CD8-positive, alpha-beta memory T cell (primary cell): ENCODE data around the gene BOC. TPM values are rescaled to one million over a fixed set of nuclear protein-coding genes. Genes with fewer than 3 reads are reported as not detected.

Source experiments
- CTCF ChIA-PET: fragments of 350-600 bp; sonication (Branson Sonifier 250); formaldehyde crosslinking; loops from one replicate; lab custom pipeline; 2021; ENCODE audit warnings: antibody characterized with exemption; lab: Charles Lee
- POLR2A ChIA-PET: fragments of 350-600 bp; sonication (Branson Sonifier 250); formaldehyde crosslinking; loops from one replicate; lab custom pipeline; 2021; ENCODE audit warnings: antibody characterized with exemption; lab: Charles Lee
- DNase-seq, 5 donors: peaks; one replicate each; pipeline versions ENCODE4 v3.0.0 to v3.0.0-alpha.2; 2020 to 2022; ENCODE audit warnings: mixed read lengths in 1 of 5
- H3K27ac ChIP-seq: one replicate; pipeline ENCODE4 v1.7.0; 2013; ENCODE audit warnings: low read depth, mild to moderate bottlenecking, low read length, moderate library complexity
- H3K27me3 ChIP-seq: 2 replicates; pipeline ENCODE4 v1.7.0; 2013; ENCODE audit warnings: low read length, mild to moderate bottlenecking; ENCODE audit not compliant: insufficient read depth, poor library complexity, severe bottlenecking
- H3K36me3 ChIP-seq: 2 replicates; pipeline ENCODE4 v1.7.0; 2013; ENCODE audit warnings: mild to moderate bottlenecking, low read length, moderate library complexity; ENCODE audit not compliant: insufficient read depth
- H3K4me1 ChIP-seq: 2 replicates; pipeline ENCODE4 v1.7.0; 2013; ENCODE audit warnings: mild to moderate bottlenecking, low read length, moderate library complexity; ENCODE audit not compliant: insufficient read depth
- H3K4me3 ChIP-seq: 2 replicates; pipeline ENCODE4 v1.7.0; 2013; ENCODE audit warnings: mild to moderate bottlenecking, low read length
- H3K9me3 ChIP-seq: 2 replicates; pipeline ENCODE4 v1.7.0; 2013; ENCODE audit warnings: mild to moderate bottlenecking, low read length
- H3K27ac Mint-ChIP-seq, 8 donors: one replicate each; pipeline ENCODE4 v1.8.0; 2020 to 2021; ENCODE audit warnings: mixed read lengths in 8 of 8, mild to moderate bottlenecking in 6 of 8, inconsistent platforms in 3 of 8, moderate library complexity in 3 of 8
- H3K27me3 Mint-ChIP-seq, 2 donors: one replicate each; pipeline ENCODE4 v1.8.0; 2020 to 2021; ENCODE audit warnings: mixed read lengths in 2 of 2, mild to moderate bottlenecking in 1 of 2, moderate library complexity in 1 of 2
- H3K36me3 Mint-ChIP-seq, 3 donors: one replicate each; pipeline ENCODE4 v1.8.0; 2020 to 2021; ENCODE audit warnings: mixed read lengths in 3 of 3, inconsistent platforms in 1 of 3, mild to moderate bottlenecking in 1 of 3
- H3K4me1 Mint-ChIP-seq, 3 donors: one replicate each; pipeline ENCODE4 v1.8.0; 2020 to 2021; ENCODE audit warnings: mixed read lengths in 3 of 3, inconsistent platforms in 1 of 3, mild to moderate bottlenecking in 1 of 3
- H3K4me3 Mint-ChIP-seq, 7 donors: one replicate each; pipeline ENCODE4 v1.8.0; 2020 to 2021; ENCODE audit warnings: mixed read lengths in 7 of 7, mild to moderate bottlenecking in 6 of 7, moderate library complexity in 4 of 7, inconsistent platforms in 2 of 7
- H3K9me3 Mint-ChIP-seq, 5 donors: one replicate each; pipeline ENCODE4 v1.8.0; 2020 to 2022; ENCODE audit warnings: mixed read lengths in 5 of 5, mild to moderate bottlenecking in 3 of 5, moderate library complexity in 2 of 5, inconsistent platforms in 1 of 5
- polyA plus RNA-seq: library from polyadenylated mRNA; unstranded; fragments of 300-500 nt; fragmentation: Illumina TruSeq; gene quantifications from one replicate; pipeline ENCODE4 v1.2.3, GENCODE V29; 2021
- total RNA-seq, 2 experiments: library from RNA; stranded (reverse); gene quantifications; one replicate each; pipeline ENCODE4 v1.2.3, GENCODE V29; 2021

Gene BOC
- total and polyA plus RNA-seq, 3 experiments from 2014 or later = not detected

DNA sequence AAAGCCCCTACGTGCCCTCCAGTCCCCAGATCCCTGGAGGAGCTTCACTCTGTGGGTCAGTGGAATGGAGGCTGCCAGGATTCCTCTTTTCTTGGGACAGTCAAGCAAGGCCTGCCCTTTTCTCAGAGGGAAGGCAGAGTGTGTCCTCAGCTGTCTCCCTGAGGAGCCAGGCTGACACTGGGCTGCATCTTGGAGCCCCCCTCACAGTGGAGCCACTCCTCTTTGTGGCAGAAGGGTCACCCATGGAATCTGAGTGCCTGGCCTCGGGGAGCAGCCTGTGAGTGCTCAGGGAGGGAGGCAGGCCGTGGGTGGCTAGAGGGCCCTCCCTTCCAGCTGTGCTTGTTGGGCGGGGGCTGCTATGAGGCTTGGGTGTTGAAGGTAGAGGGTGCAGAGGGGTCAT is 41.2 kb downstream of the BOC start:
- Histone ChIP-seq H3K27ac (no peak overlapping the region), H3K27me3 (no peaks in the 10 kb centered on the region), H3K4me1 (no peaks in the 10 kb centered on the region), H3K4me3 (no peak overlapping the region), H3K36me3 (no peaks in the 10 kb centered on the region), H3K9me3 (no peaks in the 10 kb centered on the region)
- no peaks in the 10 kb centered on the region for H3K4me1 Mint-ChIP-seq
- H3K27ac Mint-ChIP-seq = no peak overlapping the region
- POLR2A ChIA-PET = no interaction called here
- DNase-seq = no peak
- H3K27me3 Mint-ChIP-seq = peaks cover 7 to 10% of the 10 kb centered on the region in 2 donors
- H3K36me3 Mint-ChIP-seq = no peaks in the 10 kb centered on the region
- H3K9me3 Mint-ChIP-seq = no peaks in the 10 kb centered on the region
- H3K4me3 Mint-ChIP-seq = no peak overlapping the region
- CTCF ChIA-PET = no interaction called here

DNA sequence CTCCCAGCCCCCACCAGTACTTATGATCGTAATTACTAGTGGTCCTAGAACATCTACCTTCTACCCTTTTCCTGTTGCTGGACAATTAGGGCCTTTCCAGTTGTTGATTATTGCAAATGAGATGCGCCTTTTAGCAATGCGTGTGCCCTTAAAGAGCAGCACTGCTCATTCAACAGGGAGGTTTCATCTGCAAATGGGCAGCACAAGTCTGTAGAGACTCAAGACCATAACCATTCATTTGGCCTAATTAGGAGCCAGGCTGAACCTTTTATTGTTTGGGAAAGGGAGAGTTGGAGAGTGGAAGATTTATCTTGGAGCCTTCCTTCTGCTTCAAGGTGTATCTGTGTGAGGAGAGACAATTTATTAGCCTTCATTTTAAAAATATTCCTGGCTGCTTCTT is 42.3 kb downstream of the BOC start:
- Mint-ChIP-seq H3K27me3 (peaks cover 7 to 9% of the 10 kb centered on the region in 2 donors), H3K4me3 (no peak overlapping the region), H3K27ac (no peak overlapping the region), H3K4me1 (no peaks in the 10 kb centered on the region), H3K9me3 (no peaks in the 10 kb centered on the region), H3K36me3 (no peaks in the 10 kb centered on the region)
- no peaks in the 10 kb centered on the region for H3K36me3 ChIP-seq
- CTCF ChIA-PET = no interaction called here
- POLR2A ChIA-PET = no interaction called here
- H3K4me1 ChIP-seq = no peaks in the 10 kb centered on the region
- H3K4me3 ChIP-seq = no peak overlapping the region
- DNase-seq = no peak
- H3K27ac ChIP-seq = no peak overlapping the region
- H3K27me3 ChIP-seq = no peaks in the 10 kb centered on the region
- no peaks in the 10 kb centered on the region for H3K9me3 ChIP-seq

DNA sequence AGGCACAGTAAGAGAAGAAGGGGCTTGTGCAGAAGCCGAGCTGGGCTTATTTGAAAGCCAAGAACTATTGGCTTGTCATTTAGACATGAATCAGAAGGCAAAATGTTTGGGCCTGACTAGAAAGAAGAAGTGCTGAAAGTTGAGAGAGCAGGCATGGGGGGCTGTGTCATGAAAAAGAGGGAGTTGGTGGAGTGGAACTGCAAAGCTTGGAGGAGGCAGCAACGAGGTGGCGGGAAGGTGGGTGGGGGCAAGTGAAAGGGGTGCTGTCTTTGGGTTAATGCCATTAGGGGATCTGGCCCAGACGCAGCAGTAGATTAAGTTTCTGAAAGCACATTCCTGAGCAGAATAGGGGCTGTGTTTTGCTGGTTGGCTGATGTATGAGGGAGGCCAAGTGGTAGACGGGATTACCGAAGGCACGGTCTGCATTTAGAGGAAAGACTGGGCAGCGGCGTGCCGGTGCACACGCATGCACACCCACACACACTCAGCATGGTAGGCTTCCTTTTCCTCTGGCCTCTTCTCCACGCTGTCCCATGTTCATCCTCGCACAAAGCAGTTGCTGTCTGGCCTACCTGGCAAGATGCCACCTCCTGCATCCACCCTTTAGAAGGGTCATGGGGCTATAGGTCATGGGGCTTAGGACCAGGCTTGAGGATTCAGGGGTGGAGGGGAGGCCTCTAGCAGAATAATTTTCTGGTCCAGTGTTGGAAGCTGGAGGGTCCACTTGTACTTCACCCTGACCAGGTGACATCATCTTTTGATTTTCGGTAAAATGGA is 43.0 kb downstream of the BOC start:
- no peak for DNase-seq
- Histone ChIP-seq H3K4me3 (no peak overlapping the region), H3K36me3 (no peaks in the 10 kb centered on the region), H3K27ac (no peak overlapping the region), H3K9me3 (no peaks in the 10 kb centered on the region), H3K4me1 (no peaks in the 10 kb centered on the region), H3K27me3 (no peaks in the 10 kb centered on the region)
- Mint-ChIP-seq H3K27ac (no peak overlapping the region), H3K36me3 (no peaks in the 10 kb centered on the region), H3K9me3 (no peaks in the 10 kb centered on the region), H3K4me1 (no peaks in the 10 kb centered on the region), H3K27me3 (peaks cover 4 to 9% of the 10 kb centered on the region in 2 donors), H3K4me3 (no peak overlapping the region)
- CTCF ChIA-PET = no interaction called here
- POLR2A ChIA-PET = no interaction called here

DNA sequence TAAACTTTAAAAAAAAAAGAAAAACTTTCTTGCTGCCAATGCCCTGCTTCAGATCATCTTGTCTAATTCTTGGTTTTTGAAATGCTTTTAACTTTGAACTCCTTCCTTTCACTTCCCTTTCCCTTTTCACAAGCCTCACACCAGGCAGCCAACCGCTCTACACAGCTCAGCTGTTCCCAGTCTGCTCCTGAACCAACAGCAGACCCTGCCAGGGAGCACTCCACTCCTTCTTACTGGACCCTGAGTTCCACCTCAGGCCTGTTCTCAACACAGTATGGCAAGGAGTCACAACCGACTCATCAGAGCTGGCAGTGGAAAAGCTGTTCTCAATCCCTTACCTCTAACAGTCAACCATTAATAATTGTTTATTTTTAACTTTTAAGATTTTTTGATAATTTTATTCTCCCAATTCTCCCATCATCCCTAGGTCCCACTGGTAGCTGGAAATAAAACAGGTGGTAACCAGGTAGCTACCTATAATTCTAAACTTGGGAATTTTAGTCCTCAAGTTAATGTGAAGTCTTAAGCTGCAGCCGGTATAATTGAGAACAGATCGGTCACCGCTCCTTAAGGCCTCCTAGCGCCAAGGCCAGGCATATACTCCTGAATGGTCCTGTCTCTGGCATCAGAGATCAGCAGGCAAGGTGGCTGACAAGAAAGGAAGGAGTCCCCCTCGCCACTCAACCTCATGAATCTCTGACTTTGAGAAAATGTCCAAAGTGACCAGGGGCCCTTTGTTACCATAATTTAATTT is 43.9 kb downstream of the BOC start:
- H3K9me3 ChIP-seq = no peaks in the 10 kb centered on the region
- no peak overlapping the region for H3K27ac ChIP-seq
- no peaks in the 10 kb centered on the region for H3K27me3 ChIP-seq
- no peak for DNase-seq
- Mint-ChIP-seq H3K4me1 (no peaks in the 10 kb centered on the region), H3K36me3 (no peaks in the 10 kb centered on the region), H3K9me3 (no peaks in the 10 kb centered on the region), H3K27me3 (peaks cover 6 to 9% of the 10 kb centered on the region in 2 donors), H3K4me3 (no peak overlapping the region), H3K27ac (peak overlapping the region in 1 of 8 donors; percentile 54)
- POLR2A ChIA-PET = interaction anchor here (0.7 kb wide), 1 partner anchor 10 kb away, joined by 3 read pairs; no protein-coding TSS in a partner anchor
- CTCF ChIA-PET = no interaction called here
- no peak overlapping the region for H3K4me3 ChIP-seq
- H3K36me3 ChIP-seq = no peaks in the 10 kb centered on the region
- no peaks in the 10 kb centered on the region for H3K4me1 ChIP-seq

DNA sequence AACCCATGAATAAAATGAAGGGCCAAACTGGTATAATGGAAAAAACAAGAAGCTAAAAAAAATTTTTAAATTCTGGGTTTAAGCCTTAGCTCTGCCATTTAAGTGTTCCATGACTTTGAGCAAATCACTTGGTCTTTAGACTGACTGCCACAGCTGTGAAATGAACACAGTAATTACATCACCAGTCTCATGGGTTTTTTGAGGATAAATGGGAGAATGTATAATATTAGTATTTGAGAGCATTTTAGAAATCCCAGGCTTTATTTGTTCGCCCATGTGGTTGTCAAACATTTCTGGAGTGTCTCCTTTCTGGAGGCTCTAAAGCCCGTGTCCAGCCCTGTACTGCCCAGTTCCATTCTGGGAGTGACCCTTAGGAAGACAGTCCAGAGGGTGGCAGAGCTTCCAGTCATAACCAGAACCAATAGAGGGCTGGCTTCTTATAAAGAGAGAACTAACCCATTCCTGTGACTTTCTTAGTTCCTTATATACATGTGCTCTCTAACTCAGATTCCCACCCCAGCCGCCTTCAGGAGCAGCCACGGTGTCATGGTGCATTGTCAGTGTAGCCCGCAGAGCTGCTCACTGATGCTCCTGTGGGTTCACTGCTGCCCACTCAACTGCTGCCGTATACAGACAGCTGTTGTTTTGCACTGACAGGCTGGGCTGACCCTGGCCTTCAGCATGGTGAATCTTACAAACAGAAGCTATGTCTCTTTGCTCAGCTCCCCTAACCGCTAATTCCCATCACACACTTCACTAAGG is 44.7 kb downstream of the BOC start:
- H3K27me3 ChIP-seq = no peaks in the 10 kb centered on the region
- no peak for DNase-seq
- POLR2A ChIA-PET = interaction anchor here (0.7 kb wide), 1 partner anchor 10 kb away, joined by 3 read pairs; no protein-coding TSS in a partner anchor
- no peaks in the 10 kb centered on the region for H3K9me3 Mint-ChIP-seq
- no peaks in the 10 kb centered on the region for H3K9me3 ChIP-seq
- no peaks in the 10 kb centered on the region for H3K36me3 Mint-ChIP-seq
- H3K27me3 Mint-ChIP-seq = peaks cover 7 to 8% of the 10 kb centered on the region in 2 donors
- H3K4me3 Mint-ChIP-seq = no peak overlapping the region
- CTCF ChIA-PET = no interaction called here
- no peak overlapping the region for H3K27ac ChIP-seq
- no peak overlapping the region for H3K4me3 ChIP-seq
- no peaks in the 10 kb centered on the region for H3K4me1 Mint-ChIP-seq
- H3K36me3 ChIP-seq = no peaks in the 10 kb centered on the region
- no peak overlapping the region for H3K27ac Mint-ChIP-seq
- H3K4me1 ChIP-seq = no peaks in the 10 kb centered on the region

DNA sequence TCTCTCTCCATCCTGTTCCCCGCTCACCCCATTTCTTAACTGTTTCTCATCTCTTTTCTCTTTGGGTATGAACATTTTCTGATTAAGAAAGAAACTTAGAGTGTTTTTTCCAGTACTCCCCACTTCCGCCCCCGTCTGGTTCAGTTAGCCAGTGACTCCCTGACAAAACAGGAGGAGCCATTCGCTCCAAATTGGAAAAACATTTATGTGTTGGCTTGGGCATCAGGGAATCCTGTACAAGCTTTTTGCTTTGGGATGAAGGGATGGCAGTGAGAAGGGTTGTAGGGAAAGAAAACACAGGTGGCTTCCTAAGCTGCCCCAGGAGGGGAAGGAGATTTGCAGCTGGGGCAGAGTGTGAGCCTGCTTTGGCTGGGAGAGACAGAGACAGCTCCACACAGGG is 47.0 kb downstream of the BOC start:
- Histone ChIP-seq H3K27ac (no peak overlapping the region), H3K4me1 (no peaks in the 10 kb centered on the region), H3K36me3 (no peaks in the 10 kb centered on the region), H3K9me3 (no peaks in the 10 kb centered on the region), H3K27me3 (no peaks in the 10 kb centered on the region), H3K4me3 (no peak overlapping the region)
- H3K36me3 Mint-ChIP-seq = no peaks in the 10 kb centered on the region
- ChIA-PET POLR2A (no interaction called here), CTCF (no interaction called here)
- no peak overlapping the region for H3K4me3 Mint-ChIP-seq
- H3K27me3 Mint-ChIP-seq = peaks cover 4 to 22% of the 10 kb centered on the region in 2 donors
- no peak overlapping the region for H3K27ac Mint-ChIP-seq
- H3K4me1 Mint-ChIP-seq = no peaks in the 10 kb centered on the region
- no peak for DNase-seq
- no peaks in the 10 kb centered on the region for H3K9me3 Mint-ChIP-seq

DNA sequence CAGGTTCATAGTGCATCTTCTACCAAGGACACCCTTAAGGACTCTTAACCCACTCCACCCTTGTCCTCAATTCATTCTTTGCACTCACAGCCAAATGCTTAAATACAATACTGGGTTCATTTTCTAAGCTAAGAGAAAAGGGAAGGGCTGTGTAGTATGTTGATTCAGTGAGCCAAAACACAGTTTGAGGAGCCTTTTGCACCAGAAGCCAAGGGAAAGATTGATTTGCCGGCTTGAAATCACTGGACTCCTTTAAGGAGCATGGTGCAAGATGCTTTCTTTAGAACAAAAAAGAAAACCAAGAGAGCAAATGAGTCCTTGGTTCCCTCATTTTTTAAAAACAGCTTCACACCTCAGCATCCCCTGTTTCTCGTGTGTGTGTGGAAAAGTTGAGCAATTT is 47.8 kb downstream of the BOC start:
- ChIA-PET POLR2A (no interaction called here), CTCF (no interaction called here)
- peaks cover 5 to 23% of the 10 kb centered on the region in 2 donors for H3K27me3 Mint-ChIP-seq
- Histone ChIP-seq H3K36me3 (no peaks in the 10 kb centered on the region), H3K4me3 (no peak overlapping the region), H3K9me3 (no peaks in the 10 kb centered on the region), H3K27me3 (no peaks in the 10 kb centered on the region), H3K27ac (no peak overlapping the region), H3K4me1 (no peaks in the 10 kb centered on the region)
- DNase-seq = no peak
- H3K36me3 Mint-ChIP-seq = no peaks in the 10 kb centered on the region
- H3K27ac Mint-ChIP-seq = peak overlapping the region in 1 of 8 donors; percentile 44
- no peak overlapping the region for H3K4me3 Mint-ChIP-seq
- H3K9me3 Mint-ChIP-seq = no peaks in the 10 kb centered on the region
- H3K4me1 Mint-ChIP-seq = no peaks in the 10 kb centered on the region
